ENCODE measurements around the gene IL1RAP.
"Not testable (repeated sequence)": the region's sequence is repeated elsewhere in the genome, so short reads cannot be mapped to it uniquely, and the experiment has no call there.

Gene IL1RAP

DNA sequence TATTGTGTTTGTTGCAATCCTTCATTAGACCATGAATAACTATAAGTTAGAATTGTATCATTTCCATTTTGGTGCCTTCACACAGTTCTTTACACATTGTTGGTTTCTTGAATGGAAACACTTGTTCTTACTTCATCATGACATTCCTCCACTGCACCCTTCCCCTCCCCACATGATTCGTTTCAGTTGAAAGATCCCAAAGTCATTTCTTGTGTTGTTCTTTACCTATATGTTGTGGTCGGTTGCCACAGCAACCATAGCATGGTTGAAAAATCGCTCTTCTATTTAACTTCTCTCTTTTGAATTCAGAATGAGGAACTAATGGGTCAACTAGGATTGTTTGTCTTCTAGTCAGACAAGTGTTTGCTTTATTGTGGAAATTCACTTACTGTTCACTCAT, 103.3 kb downstream of the IL1RAP start:
- no peak for DNase-seq

DNA sequence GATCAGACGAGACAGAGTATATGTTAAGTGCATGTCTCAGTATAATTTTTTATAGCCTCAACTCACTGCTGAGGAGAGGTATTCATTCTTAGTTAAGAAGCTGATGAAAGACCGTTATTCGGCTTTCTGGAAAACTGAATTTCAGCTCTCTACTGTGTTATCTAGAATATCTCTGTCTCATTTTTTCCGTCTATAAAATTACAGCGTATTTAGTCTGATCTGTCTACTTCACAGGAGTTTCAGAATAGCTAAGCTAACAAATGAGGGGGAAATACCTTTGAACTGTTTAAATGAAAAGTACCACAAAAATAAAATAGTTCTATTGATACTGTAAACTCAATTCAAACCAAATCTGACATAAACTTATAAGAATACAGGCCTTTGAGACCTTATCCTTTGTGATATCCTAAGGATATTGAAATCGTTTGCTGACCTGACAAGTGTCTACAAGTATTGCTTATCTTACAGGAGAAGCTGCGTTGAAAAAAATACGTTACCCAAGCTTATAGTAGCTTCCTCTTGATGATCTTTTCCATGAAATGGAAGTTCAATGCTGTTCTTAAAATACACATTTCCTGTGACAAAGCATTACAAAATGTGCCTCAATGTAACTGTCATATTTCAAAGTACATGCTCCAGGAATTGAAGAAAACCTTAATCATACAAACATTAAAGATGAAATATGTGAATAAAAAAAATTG, 104.6 kb downstream of the IL1RAP start:
- no peak for DNase-seq

DNA sequence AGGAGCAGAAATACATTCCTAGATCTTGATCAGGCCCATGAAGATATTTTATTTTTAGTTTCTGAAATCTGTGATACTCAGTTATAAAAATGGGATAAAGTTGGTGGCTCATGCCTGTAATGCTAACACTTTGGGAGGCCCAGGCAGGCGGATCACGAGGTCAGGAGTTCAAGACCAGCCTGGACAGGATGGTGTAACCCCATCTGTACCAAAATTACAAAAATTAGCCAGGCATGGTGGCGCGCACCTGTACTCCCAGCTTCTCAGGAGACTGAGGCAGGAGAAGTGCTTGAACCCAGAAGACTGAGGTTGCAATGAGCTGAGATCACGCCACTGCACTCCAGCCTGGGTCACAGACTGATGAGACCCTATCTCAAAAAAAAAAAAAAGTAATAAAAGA, 105.5 kb downstream of the IL1RAP start:
- DNase-seq, result no peak

DNA sequence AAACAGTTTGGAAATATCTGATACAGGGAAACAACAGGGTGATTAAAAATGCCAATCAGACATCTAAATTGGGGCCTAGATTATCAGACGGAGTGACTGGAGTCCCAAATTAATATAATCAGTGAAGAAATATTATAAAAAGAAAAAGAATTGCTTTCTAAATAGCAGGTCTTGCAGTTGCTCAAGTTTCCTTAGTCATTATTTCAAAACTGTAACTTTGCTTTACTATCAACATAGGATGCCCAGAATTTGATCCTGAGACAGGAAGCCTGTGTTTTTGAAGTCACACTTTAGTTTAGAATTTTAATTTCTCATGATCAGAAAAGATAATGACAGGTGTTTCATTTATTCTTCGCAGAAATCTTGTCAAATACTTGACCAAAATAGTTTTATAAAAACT, 105.9 kb downstream of the IL1RAP start:
- DNase-seq, result no peak

DNA sequence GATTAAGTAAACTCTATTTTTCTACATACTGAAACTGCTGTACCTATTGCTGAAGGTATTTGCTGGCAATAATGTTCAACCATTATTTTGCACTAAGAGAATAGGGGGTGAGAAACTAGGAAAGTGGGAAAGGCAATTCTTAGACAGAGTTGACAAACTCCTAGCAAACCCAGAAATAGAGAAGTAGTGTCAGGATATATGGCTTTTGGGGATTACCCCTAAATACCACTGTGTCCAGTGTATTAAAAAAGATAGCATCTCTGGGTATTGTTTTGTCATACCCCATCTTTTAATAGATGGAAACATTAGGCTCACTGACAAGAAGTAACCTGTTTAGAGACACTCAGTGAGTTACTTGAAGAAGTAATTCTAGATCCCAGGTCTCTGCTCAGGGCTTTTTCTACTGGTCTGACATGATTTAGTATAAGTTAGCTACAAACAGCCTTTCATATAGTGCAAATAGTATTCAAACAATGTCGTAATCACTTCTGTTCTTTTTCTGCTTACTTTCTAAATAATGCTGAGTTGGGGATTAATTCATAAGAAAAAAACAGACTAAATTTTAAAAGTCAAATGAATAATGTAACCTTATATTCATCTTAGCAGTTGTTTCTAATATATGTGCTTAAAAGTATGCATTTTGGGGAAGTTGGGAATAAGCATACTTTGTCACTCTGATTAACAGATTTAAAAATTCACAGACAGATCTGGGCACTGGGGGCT, 107.2 kb downstream of the IL1RAP start:
- DNase-seq, result no peak

DNA sequence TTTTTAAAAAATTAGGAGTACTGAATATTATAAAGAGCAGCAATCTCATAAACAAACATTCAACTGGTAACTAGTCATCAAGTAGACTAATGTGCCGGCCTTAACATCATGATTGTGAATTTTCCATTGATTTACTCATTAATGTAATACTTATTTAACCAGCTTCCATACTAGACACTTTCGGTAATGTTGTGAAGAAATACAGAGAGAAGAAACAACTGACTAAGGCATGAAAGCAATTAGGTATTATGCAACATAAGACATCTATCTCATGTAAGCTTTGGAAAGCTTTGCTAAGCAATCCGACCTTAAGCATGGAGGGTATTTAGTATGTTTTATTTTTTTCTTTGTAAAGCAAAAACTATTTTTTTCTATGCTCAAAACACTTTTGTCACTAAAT, 108.0 kb downstream of the IL1RAP start:
- DNase-seq, result no peak

DNA sequence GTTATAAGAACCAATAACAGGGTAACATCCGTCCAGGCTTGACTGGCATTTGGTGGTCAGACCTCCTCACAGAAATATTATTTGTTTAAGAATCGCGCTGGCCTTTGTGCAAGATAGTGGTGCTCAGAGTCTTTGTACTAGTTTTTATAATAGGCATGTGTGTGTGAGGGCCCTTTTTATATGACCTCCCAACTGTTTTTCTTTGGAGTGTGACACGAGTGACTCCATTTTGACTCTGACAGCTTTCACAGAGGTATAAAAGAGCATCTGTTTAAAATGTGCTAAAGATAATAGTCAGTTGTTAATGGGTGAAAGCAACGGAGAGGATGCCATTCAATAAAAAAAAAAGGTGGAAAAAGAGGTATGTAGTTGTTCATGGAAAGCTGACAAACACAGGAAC, 110.4 kb downstream of the IL1RAP start:
- no peak for DNase-seq

DNA sequence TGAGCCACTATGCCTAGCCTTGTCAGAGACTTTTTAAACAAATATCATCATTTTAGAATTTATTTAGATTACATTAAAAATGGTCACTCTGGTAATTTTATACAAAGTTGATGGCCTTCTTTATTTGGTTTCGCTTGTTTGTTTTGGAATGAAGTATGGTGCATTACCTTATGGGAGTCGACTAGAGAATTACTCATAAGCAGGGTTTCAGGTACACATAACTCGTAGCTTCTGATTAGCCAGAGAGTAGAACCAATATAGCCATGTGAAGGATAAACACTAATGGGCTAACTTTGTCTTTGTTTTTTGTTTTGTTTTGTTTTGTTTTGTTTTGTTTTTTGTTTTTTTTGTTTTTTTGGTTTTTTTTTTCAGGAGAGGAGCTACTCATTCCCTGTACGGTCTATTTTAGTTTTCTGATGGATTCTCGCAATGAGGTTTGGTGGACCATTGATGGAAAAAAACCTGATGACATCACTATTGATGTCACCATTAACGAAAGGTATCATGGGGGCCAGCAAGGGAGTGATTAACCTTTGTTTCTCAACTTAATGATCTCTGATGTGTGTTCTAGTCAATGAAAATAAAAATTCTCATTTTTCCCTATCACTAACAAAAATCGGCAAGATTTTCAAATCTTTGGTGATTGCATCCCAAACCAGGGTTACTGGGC, 113.2 kb downstream of the IL1RAP start:
- DNase-seq, result no peak

DNA sequence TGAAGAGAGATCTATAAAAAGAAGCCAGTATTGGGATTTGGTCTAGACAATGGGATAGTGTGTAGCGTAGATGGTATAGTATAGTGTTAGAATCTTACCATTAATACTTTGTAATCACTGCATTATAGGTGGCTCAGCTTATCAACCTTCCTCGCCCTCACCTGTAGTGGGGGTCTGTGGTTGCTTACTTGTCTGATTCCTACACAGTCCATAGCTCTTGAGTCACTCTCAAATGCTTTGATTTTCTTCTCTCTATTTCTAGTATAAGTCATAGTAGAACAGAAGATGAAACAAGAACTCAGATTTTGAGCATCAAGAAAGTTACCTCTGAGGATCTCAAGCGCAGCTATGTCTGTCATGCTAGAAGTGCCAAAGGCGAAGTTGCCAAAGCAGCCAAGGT, 115.2 kb downstream of the IL1RAP start:
- DNase-seq, result no peak

DNA sequence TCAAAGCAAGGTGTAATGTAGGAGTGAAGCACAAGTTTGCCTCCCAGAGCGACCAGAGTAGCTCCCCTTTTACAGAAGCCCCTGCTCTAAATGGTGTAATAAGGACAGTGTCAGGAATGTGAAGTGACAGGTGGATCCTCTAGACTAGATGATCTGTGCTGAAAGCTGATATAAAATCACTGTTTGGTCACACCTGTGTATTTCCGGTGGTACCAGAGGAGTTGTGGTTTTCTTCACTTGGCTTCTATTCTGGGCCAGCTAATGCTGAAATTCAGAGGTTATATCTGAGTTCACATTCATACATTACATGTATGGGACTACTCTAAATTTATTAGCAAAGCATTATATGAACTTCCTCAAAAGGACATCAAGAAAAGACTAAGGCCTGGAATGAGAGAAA, 117.4 kb downstream of the IL1RAP start:
- no peak for DNase-seq

DNA sequence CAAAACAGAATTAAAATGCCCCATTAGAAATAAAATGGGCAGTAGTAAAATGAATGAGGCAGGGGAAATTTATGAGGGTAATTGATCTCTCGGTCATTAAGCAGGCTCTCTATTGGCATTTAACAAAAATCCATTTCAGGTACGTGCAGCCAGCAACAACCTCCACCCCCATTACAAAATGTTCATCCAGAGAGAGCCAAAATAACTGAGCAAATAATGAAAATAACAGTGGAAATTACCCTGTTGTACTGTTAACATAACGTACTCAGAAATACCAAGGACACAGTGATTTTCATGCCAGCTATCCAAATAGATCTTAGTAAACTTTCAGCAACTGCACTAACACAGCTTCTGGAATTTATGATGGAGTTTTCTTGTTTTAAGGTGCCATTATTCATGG, 127.7 kb downstream of the IL1RAP start:
- DNase-seq, result no peak

DNA sequence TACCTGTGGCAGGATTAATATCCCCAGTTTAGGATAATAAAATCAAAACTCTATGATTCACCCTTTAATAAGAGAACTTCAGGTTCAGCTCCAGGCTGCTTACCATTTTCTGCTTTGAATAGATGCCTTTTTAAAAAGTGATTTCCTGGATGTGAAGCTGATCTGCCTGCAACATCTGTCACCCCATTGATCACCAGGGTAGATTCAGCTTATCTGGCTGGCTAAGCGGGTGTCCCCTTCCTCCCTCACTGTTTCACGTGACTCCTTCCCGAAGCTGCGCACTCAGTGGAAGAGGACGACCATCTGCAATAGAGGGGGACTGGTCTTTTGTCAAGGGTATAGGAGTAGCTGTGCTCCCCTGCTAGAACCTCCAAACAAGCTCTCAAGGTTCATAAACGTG, 128.1 kb downstream of the IL1RAP start:
- DNase-seq, result no peak

DNA sequence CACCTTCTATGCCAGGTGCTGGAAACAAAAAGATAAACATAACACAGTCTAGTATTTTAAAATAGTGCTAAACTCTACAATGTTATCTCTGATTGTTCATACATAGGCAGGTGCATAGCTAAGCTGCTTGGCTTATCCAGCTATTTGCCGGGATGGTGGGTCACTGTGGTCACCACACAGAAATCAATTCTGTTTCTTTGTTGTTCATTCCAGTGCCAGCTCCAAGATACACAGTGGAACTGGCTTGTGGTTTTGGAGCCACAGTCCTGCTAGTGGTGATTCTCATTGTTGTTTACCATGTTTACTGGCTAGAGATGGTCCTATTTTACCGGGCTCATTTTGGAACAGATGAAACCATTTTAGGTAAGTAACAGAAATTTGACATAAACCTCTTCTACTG, 130.2 kb downstream of the IL1RAP start:
- no peak for DNase-seq

DNA sequence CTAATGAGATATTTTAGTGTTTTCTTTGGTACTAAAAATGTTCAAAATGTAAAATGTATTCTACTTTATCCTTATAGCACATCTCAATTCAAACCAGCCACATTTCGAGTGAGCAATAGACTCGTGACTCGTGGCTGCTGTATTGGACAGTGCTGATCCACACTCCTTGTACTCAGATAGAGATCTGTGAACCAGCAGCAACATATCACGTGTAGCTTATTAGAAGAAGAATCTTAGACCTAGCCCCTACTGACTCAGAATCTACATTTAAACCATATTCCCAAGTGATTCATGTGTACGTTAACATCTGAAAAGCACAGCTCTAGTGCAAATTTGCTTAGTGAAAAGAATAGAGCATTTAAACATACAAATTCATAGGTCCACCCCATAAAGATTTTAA, 130.9 kb downstream of the IL1RAP start:
- no peak for DNase-seq

DNA sequence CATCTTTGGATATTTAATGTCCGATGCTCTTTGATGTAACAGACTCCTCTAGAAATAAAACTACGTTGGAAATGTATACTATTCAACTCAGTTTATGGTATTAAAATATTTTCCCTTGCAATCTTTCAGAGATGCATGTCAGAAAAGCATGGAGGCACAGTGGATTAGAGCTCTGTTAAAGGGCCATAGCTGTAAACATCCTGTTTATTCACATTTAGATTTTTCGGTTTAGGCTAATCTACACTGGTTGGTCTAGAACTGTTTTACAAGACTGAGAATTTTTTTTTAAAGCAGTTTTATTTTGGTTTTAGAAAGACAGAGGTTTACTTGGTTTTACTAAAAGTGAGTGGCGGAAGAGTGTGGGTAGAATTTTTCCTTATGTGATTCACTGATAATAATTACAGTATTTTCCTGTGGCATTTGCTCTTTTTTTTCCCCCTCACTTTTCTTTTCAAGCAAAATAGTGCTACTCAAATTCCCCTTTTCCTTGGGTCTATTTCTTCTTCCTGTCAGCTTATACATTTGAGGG, 132.1 kb downstream of the IL1RAP start:
- DNase-seq, result no peak

DNA sequence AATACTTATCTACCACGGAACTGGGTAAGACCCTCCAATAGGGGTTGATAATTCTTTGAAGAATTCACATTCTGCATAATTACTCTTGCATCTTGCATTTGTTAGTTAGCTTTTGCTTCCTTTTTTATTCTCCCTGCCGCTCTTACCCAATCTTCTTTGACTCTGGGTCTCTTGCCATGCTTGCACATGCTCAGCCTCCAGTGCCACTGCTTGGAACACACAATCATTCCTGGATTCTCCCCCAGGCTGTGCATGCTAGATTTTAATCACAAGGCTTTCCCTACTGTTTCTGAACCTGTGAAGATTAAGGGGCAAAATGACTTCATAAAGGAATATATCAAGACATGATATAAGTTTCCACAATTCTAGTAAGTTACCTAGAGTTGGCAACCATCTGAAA, 133.1 kb downstream of the IL1RAP start:
- no peak for DNase-seq

DNA sequence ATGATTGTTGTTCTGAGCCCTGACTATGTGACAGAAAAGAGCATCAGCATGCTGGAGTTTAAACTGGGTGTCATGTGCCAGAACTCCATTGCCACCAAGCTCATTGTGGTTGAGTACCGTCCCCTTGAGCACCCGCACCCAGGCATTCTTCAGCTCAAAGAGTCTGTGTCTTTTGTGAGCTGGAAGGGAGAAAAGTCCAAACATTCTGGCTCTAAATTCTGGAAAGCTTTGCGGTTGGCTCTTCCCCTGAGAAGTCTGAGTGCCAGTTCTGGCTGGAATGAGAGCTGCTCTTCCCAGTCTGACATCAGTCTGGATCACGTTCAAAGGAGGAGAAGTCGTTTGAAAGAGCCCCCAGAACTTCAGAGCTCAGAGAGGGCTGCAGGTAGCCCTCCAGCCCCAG, 142.0 kb downstream of the IL1RAP start:
- no peak for DNase-seq

DNA sequence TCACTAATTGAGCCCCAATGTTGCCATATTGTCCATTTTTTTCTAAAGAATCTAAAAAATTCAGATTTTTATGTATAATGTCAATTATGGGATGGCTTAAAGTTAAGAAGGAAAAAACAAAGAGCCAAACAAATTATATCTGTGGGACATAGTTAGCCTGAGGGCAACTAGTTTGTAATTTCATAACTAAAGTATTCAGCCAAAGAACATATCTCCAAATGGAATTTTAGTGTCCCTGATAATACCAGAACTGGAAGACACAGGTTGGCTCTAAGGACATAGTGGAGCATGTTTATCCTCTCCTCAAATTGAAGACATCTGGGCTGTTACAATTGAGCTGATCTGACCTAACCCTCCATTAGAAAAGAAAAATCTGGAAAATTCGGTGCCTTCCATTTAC, 144.2 kb downstream of the IL1RAP start:
- DNase-seq, result no peak

DNA sequence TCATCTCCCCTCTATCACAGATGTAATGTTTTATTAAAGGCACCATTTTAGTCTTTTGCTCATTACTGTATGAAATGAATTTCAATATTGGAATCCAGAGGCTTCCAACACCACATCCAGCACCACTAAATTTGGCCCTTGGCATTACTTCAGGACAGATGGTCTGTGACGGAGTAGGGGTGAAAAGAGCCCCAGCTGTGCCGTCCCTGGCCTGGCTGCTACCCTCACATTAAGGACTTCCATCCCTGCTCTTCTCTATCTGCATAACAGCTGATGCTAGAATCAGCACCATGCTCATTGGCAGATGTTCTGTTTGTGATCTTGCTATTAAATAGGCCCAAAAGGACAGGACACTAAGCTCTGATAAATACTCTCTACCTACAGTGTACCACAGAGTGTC, 152.9 kb downstream of the IL1RAP start:
- no peak for DNase-seq

DNA sequence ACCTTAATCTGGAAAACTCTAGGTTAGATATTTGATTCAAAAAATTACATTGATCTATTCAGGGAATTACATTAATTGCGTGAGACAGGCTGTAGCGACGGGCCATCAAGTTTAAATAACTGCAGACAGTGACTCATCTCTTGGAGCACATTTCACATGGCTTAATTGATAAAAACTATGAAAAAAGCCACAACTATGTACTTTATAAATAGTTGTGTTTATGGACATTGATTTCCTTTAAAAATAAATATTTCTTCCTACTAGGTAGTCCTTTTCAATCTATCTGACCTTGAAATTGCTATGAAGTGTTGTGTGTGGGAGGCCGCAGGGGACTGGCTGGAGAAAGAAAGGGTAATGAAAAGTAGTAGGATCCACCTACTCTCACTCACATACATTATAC, 157.8 kb downstream of the IL1RAP start:
- DNase-seq, result no peak

DNA sequence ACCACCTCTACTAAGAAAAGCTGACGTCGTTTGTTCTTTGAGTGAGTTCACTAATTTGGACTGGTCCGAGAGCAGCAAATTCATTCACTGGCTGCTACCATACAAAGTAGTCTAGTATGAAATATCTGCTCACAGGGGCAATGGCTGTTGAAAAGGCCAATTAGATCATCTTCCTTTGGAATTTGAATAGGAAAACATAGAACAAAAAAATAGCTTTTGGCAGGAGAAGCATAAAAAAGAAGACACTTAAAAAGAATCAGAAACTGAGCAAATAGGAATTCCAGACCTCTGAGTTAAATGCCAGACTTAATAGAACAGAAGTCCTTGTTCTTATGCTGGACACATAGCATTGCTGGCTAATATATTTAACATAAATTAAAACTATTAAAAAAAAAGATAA, 159.3 kb downstream of the IL1RAP start:
- no peak for DNase-seq

DNA sequence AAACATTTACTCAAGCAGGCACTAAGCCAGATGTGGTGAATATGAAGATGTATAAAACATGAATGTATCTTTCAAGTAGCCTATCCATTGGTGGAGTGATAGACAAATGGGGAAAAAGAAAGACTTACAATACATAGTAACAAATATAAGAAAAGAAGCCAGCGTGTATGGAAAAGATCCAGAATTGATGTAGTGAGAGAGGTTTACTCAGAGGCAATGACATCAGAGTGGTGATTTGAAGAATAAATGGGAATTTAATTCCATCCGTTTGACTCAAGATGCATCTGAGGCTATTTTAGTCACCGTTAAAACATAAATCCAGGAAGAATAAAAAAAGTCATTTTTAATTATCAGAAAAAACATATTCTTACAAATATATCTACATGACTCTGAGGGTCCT, 162.6 kb downstream of the IL1RAP start:
- DNase-seq, result no peak

DNA sequence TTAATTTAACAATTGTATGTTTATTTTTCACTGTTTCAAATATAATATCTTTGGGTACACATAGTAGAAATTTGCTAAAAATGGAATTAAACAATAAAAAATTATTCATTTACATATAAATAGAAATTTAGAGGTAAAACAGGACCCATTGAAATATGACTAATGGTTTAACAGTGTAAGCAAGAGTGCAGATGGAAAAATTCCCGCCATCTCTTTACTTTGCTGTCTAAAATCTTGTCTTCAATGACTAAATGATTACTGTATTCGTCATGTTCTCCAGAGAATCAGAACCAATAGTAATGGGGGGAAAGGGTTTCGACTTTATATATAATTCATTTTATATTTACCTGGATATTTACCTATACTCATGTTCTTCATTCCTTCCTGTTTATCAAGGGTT, 163.1 kb downstream of the IL1RAP start:
- DNase-seq, result no peak

DNA sequence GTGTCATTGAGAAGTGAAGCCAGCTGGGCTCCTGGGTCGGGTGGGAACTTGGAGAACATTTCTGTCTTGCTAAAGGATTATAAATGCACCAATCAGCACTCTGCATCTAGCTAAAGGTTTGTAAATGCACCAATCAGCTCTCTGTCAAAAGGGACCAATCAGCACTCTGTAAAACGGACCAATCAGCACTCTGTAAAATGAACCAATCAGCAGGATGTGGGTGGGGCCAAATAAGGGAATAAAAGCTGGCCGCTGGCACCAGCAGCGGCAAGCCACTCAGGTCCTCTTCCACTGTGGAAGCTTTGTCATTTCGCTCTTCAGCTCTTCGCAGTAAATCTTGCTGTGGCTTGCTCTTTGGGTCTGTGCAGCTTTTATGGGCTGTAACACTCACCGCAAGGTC, 164.0 kb downstream of the IL1RAP start:
- DNase-seq, result not testable (repeated sequence)

Measured in NCI-H1694 (cell line).